ENCODE results near the gene KIAA0513.

Gene KIAA0513

GRCh38 chr16:85002099-85002541, 25.5 kb upstream of the KIAA0513 start:
- Histone ChIP-seq H3K4me3 (ENCODE audit: low read depth in 1 of 2, low read length in 1 of 2) (peak overlapping the region; percentile 24 to 32), H3K27ac (peak overlapping the region; percentile 79)
- TF ChIP-seq, protein P1, sequence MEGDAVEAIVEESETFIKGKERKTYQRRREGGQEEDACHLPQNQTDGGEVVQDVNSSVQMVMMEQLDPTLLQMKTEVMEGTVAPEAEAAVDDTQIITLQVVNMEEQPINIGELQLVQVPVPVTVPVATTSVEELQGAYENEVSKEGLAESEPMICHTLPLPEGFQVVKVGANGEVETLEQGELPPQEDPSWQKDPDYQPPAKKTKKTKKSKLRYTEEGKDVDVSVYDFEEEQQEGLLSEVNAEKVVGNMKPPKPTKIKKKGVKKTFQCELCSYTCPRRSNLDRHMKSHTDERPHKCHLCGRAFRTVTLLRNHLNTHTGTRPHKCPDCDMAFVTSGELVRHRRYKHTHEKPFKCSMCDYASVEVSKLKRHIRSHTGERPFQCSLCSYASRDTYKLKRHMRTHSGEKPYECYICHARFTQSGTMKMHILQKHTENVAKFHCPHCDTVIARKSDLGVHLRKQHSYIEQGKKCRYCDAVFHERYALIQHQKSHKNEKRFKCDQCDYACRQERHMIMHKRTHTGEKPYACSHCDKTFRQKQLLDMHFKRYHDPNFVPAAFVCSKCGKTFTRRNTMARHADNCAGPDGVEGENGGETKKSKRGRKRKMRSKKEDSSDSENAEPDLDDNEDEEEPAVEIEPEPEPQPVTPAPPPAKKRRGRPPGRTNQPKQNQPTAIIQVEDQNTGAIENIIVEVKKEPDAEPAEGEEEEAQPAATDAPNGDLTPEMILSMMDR (IDR thresholded peaks at IDR 0.05): no peak

GRCh38 chr16:85002608-85003007, 25.0 kb upstream of the KIAA0513 start:
- no peaks in the 10 kb centered on the region for H3K9me3 ChIP-seq
- H3K4me1 ChIP-seq (ENCODE audit: control insufficient read depth in 1 of 2, insufficient read depth in 1 of 2, low read depth in 1 of 2, low read length in 1 of 2): peaks cover 32 to 34% of the 10 kb centered on the region in 2 experiments
- peak overlapping the region; percentile 24 to 32 for H3K4me3 ChIP-seq (ENCODE audit: low read depth in 1 of 2, low read length in 1 of 2)
- H3K36me3 ChIP-seq: peaks cover 9% of the 10 kb centered on the region
- TF ChIP-seq, protein P1 (IDR thresholded peaks at IDR 0.05): no peak
- H3K27me3 ChIP-seq: no peaks in the 10 kb centered on the region
- H3K27ac ChIP-seq: peak overlapping the region; percentile 79

More at GRCh38 chr16:85002099-85002541, 25.5 kb upstream of the KIAA0513 start:
- Histone ChIP-seq H3K36me3 (peaks cover 9% of the 10 kb centered on the region), H3K9me3 (no peaks in the 10 kb centered on the region), H3K27me3 (no peaks in the 10 kb centered on the region), H3K4me1 (ENCODE audit: control insufficient read depth in 1 of 2, insufficient read depth in 1 of 2, low read depth in 1 of 2, low read length in 1 of 2) (peaks cover 35 to 36% of the 10 kb centered on the region in 2 experiments)

GRCh38 chr16:85003076-85003475, 24.5 kb upstream of the KIAA0513 start:
- TF ChIP-seq, protein P1 (IDR thresholded peaks at IDR 0.05): no peak
- Histone ChIP-seq H3K4me3 (ENCODE audit: low read depth in 1 of 2, low read length in 1 of 2) (peak overlapping the region; percentile 24 to 32), H3K36me3 (peaks cover 9% of the 10 kb centered on the region), H3K4me1 (ENCODE audit: control insufficient read depth in 1 of 2, insufficient read depth in 1 of 2, low read depth in 1 of 2, low read length in 1 of 2) (peaks cover 37 to 39% of the 10 kb centered on the region in 2 experiments), H3K27ac (peak overlapping the region; percentile 79), H3K9me3 (no peaks in the 10 kb centered on the region), H3K27me3 (no peaks in the 10 kb centered on the region)

DNA sequence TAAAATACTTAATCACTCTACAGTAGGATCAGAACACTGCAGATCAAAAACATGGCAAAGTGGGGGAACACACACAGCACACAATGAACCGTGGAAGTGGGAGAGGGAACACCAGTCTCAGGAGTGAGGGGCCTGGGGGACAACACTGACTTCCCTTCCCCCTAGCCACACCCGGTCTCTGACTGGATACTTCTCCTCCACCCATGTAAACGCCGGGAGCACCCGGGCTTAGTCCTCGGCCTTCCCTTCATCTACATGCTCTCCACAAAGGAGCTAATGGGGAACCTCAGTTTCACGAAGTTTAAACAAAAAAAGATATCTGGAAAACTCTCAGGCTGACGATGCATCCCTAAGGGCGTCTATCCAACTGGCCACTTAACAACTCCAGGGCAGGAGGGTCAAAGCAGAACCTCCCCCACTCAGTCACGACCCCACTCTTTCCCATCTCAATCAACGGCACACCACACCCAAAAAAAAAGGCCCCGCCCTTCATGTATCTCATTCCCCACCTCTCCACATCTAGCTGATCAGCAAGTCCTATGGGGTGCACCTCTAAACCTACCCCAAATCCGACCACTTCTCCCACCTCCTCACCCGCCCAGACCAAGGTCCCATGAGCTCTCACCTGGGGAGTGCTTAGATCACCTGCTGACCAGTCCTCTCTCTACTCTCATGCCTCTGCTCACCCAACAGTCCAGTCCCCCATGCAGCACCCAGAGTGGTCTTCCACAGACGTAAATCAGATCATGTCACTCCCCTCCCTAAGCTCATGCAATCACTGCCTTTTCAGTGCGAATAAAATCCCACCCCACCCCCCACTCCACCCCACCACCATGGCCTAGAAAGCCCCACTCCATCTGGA, 23.6 kb upstream of the KIAA0513 start:
- TF ChIP-seq, protein P1 (IDR thresholded peaks at IDR 0.05): no peak
- Histone ChIP-seq H3K9me3 (no peaks in the 10 kb centered on the region), H3K27ac (peak overlapping the region; percentile 79), H3K36me3 (peaks cover 9% of the 10 kb centered on the region), H3K4me3 (ENCODE audit: low read depth in 1 of 2, low read length in 1 of 2) (no peak overlapping the region), H3K4me1 (ENCODE audit: control insufficient read depth in 1 of 2, insufficient read depth in 1 of 2, low read depth in 1 of 2, low read length in 1 of 2) (peaks cover 43 to 45% of the 10 kb centered on the region in 2 experiments), H3K27me3 (no peaks in the 10 kb centered on the region)

DNA sequence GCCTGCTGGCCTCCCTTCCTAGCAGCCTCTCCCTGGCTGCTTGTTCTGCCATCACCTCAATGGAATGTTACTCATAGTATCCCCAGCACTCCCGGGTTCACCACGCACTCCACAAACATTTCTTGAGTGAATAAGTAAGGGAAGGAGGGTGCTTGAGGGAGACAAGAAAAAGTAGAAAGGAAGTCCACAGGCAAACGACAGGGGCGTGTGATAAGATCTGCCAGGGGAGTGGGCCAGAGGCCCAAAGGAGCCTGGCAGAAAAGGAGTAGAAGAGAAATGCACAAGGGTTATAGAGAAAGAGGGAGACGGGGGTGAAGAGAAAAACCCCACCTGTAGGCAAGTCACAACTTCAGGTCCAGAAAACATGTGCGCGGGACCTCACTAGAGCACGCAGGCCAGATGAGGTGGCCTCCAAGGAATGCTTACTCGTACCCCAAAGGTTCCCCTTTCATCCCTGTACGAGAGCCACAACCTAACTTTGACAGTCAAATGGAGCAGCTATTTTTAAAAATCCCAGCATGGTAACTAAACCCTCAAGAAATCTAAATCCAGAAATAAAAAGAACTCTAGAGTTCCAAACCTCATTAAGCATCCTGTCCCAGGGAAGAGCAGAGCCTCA, 22.9 kb upstream of the KIAA0513 start:
- Histone ChIP-seq H3K27ac (no peak overlapping the region), H3K36me3 (peaks cover 5% of the 10 kb centered on the region), H3K4me1 (ENCODE audit: control insufficient read depth in 1 of 2, insufficient read depth in 1 of 2, low read depth in 1 of 2, low read length in 1 of 2) (peaks cover 49 to 52% of the 10 kb centered on the region in 2 experiments), H3K9me3 (no peaks in the 10 kb centered on the region), H3K27me3 (no peaks in the 10 kb centered on the region), H3K4me3 (ENCODE audit: low read depth in 1 of 2, low read length in 1 of 2) (no peak overlapping the region)
- TF ChIP-seq, protein P1 (IDR thresholded peaks at IDR 0.05): no peak
